Neuronal stem cell (in vitro differentiated cells): Measurements from ENCODE around the gene OR52W1.

Experiments
- DNase-seq: peaks from one replicate; pipeline ENCODE4 v3.0.0-alpha.2; 2013; ENCODE audit warnings: low spot score
- H2AFZ ChIP-seq: one replicate; pipeline ENCODE4 v1.6.1; 2013; ENCODE audit warnings: mild to moderate bottlenecking, low read length, inconsistent platforms
- H2AK5ac ChIP-seq: 2 replicates; pipeline ENCODE4 v1.6.1; 2013; ENCODE audit warnings: low read depth, mild to moderate bottlenecking, inconsistent platforms, low read length, moderate library complexity, mixed read lengths
- H2BK120ac ChIP-seq: 2 replicates; pipeline ENCODE4 v1.6.1; 2013; ENCODE audit warnings: low read depth, mild to moderate bottlenecking, inconsistent platforms, low read length, moderate library complexity, mixed read lengths
- H2BK12ac ChIP-seq: one replicate; pipeline ENCODE4 v1.6.1; 2013; ENCODE audit warnings: low read length, inconsistent platforms
- H2BK15ac ChIP-seq: 2 replicates; pipeline ENCODE4 v1.6.1; 2013; ENCODE audit warnings: mild to moderate bottlenecking, low read length, inconsistent platforms, mixed read lengths
- H2BK5ac ChIP-seq: one replicate; pipeline ENCODE4 v1.6.1; 2013; ENCODE audit warnings: inconsistent platforms, mild to moderate bottlenecking, low read length, moderate library complexity
- H3K14ac ChIP-seq: one replicate; pipeline ENCODE4 v1.6.1; 2013; ENCODE audit warnings: low read length, inconsistent platforms
- H3K18ac ChIP-seq: 2 replicates; pipeline ENCODE4 v1.6.1; 2013; ENCODE audit warnings: low read length, inconsistent platforms
- H3K23ac ChIP-seq: 2 replicates; pipeline ENCODE4 v1.6.1; 2013; ENCODE audit warnings: low read depth, mild to moderate bottlenecking, mixed read lengths, low read length, inconsistent platforms; ENCODE audit not compliant: poor library complexity
- H3K27ac ChIP-seq: replicated peaks from 3 replicates; pipeline ENCODE4 v1.5.1; 2013; ENCODE audit warnings: low read length, inconsistent platforms
- H3K27me3 ChIP-seq, 3 experiments: 2 replicates each; pipeline ENCODE4 v1.6.1; 2013; ENCODE audit warnings: low read length in 3 of 3, mild to moderate bottlenecking in 2 of 3, inconsistent platforms in 1 of 3, low read depth in 1 of 3, mixed read lengths in 1 of 3, moderate library complexity in 1 of 3; ENCODE audit not compliant: control insufficient read depth in 3 of 3, insufficient read depth in 3 of 3
- H3K36me3 ChIP-seq, 2 donors: replicated peaks in 1 of 2; 2 replicates each; pipeline ENCODE4 v1.6.1; 2013; ENCODE audit warnings: low read length in 2 of 2; ENCODE audit not compliant: control insufficient read depth in 2 of 2, insufficient read depth in 2 of 2
- H3K4ac ChIP-seq: 2 replicates; pipeline ENCODE4 v1.6.1; 2013; ENCODE audit warnings: inconsistent platforms, mild to moderate bottlenecking, low read length, moderate library complexity
- H3K4me1 ChIP-seq, 2 donors: 1 replicate in 1 of 2; 2 replicates in 1 of 2; pipeline ENCODE4 v1.6.1; 2013; ENCODE audit warnings: low read length in 2 of 2, low read depth in 1 of 2; ENCODE audit not compliant: control insufficient read depth in 2 of 2, insufficient read depth in 1 of 2
- H3K4me2 ChIP-seq: one replicate; pipeline ENCODE4 v1.6.1; 2013; ENCODE audit warnings: mild to moderate bottlenecking, low read length, inconsistent platforms; ENCODE audit not compliant: insufficient read depth, poor library complexity, severe bottlenecking
- H3K4me3 ChIP-seq, 2 donors: 2 replicates each; pipeline ENCODE4 v1.5.1; 2013; ENCODE audit warnings: low read length in 2 of 2, mild to moderate bottlenecking in 2 of 2, inconsistent platforms in 1 of 2, moderate library complexity in 1 of 2
- H3K79me1 ChIP-seq: one replicate; pipeline ENCODE4 v1.6.1; 2013; ENCODE audit warnings: low read depth, mild to moderate bottlenecking, inconsistent platforms, low read length, moderate library complexity
- H3K9ac ChIP-seq: one replicate; pipeline ENCODE4 v1.6.1; 2013; ENCODE audit warnings: mild to moderate bottlenecking, low read depth, low read length, inconsistent platforms; ENCODE audit not compliant: poor library complexity
- H3K9me3 ChIP-seq, 2 donors: replicated peaks in 1 of 2; 2 replicates each; pipeline versions ENCODE3 to v1.6.1; 2013; ENCODE audit warnings: low read length in 2 of 2, mild to moderate bottlenecking in 2 of 2, inconsistent platforms in 1 of 2, low read depth in 1 of 2, mixed read lengths in 1 of 2, moderate library complexity in 1 of 2; ENCODE audit not compliant: control insufficient read depth in 2 of 2, insufficient read depth in 1 of 2
- H4K8ac ChIP-seq: one replicate; pipeline ENCODE4 v1.6.1; 2013; ENCODE audit warnings: low read depth, mild to moderate bottlenecking, inconsistent platforms, low read length, moderate library complexity
- H4K91ac ChIP-seq: one replicate; pipeline ENCODE4 v1.6.1; 2013; ENCODE audit warnings: low read length, low read depth, mild to moderate bottlenecking, inconsistent platforms; ENCODE audit not compliant: poor library complexity
- WGBS, 2 donors: extraction: QIAGEN DNeasy Blood & Tissue Kit; methylation state at CpG; one replicate each; pipeline ENCODE4 v1.1.7; 2013; ENCODE audit warnings: missing lambda C conversion rate in 2 of 2, mixed read lengths in 1 of 2; ENCODE audit not compliant: insufficient read length in 2 of 2, insufficient replicate concordance in 1 of 2; ENCODE audit errors: extremely low coverage in 2 of 2; 5-methylcytosine and 5-hydroxymethylcytosine counted together

OR52W1 gene

GRCh38 chr11:6240781-6241180 lies 41.8 kb downstream of the OR52W1 start:
- H4K91ac ChIP-seq, result no peak overlapping the region
- no peak overlapping the region for H2BK120ac ChIP-seq
- no peaks in the 10 kb centered on the region for H3K4me1 ChIP-seq
- no peak overlapping the region for H3K4me2 ChIP-seq
- H3K36me3 ChIP-seq, result no peaks in the 10 kb centered on the region
- no peak overlapping the region for H3K23ac ChIP-seq
- H3K27ac ChIP-seq, result no peak overlapping the region
- H3K4me3 ChIP-seq, result no peak overlapping the region
- peaks cover 0 to 2% of the 10 kb centered on the region in 2 donors for H3K9me3 ChIP-seq
- no peak overlapping the region for H3K4ac ChIP-seq
- no peak overlapping the region for H2BK12ac ChIP-seq
- no peaks in the 10 kb centered on the region for H3K79me1 ChIP-seq
- H4K8ac ChIP-seq, result no peak overlapping the region
- peaks cover 0 to 11% (median 0%) of the 10 kb centered on the region in 3 experiments for H3K27me3 ChIP-seq
- DNase-seq, result no peak
- H2AK5ac ChIP-seq, result no peak overlapping the region
- no CpG with 5 or more reads among the region's 1 CpG for WGBS, 2 donors
- no peak overlapping the region for H2AFZ ChIP-seq
- H2BK15ac ChIP-seq, result no peak overlapping the region
- H2BK5ac ChIP-seq, result no peak overlapping the region
- no peak overlapping the region for H3K18ac ChIP-seq
- no peak overlapping the region for H3K14ac ChIP-seq
- H3K9ac ChIP-seq, result no peak overlapping the region

- no peak overlapping the region for H3K27ac ChIP-seq
- no peak overlapping the region for H3K23ac ChIP-seq
- no peak overlapping the region for H3K4me2 ChIP-seq
- no peak overlapping the region for H2BK15ac ChIP-seq
- H3K18ac ChIP-seq, result no peak overlapping the region
- no peaks in the 10 kb centered on the region for H3K36me3 ChIP-seq
- no peak overlapping the region for H2AFZ ChIP-seq
- H3K27me3 ChIP-seq, result peaks cover 0 to 11% (median 0%) of the 10 kb centered on the region in 3 experiments
- no peak overlapping the region for H2BK5ac ChIP-seq
- H2BK12ac ChIP-seq, result no peak overlapping the region
- no peaks in the 10 kb centered on the region for H3K79me1 ChIP-seq
- H4K91ac ChIP-seq, result no peak overlapping the region
- H4K8ac ChIP-seq, result no peak overlapping the region
- H3K4ac ChIP-seq, result no peak overlapping the region
- no peak overlapping the region for H3K9ac ChIP-seq
- no peaks in the 10 kb centered on the region for H3K4me1 ChIP-seq
- no peak overlapping the region for H2BK120ac ChIP-seq
- H3K4me3 ChIP-seq, result no peak overlapping the region
- no CpG with 5 or more reads among the region's 7 CpGs for WGBS, 2 donors
- H3K14ac ChIP-seq, result no peak overlapping the region
- DNase-seq, result no peak
- peaks cover 0 to 2% of the 10 kb centered on the region in 2 donors for H3K9me3 ChIP-seq
- H2AK5ac ChIP-seq, result no peak overlapping the region
Measured at GRCh38 chr11:6241316-6241715, 42.3 kb downstream of the OR52W1 start.

GRCh38 chr11:6245536-6245935 lies 46.5 kb downstream of the OR52W1 start:
- no peak overlapping the region for H3K18ac ChIP-seq
- H2AFZ ChIP-seq, result no peak overlapping the region
- no peak overlapping the region for H3K4me3 ChIP-seq
- H2AK5ac ChIP-seq, result no peak overlapping the region
- DNase-seq, result no peak
- H3K4me2 ChIP-seq, result no peak overlapping the region
- WGBS, 2 donors, result 100% methylated on average over 1 of the region's 2 CpGs; no CpG with 5 or more reads in 1 of the 2 donors
- no peak overlapping the region for H4K91ac ChIP-seq
- no peak overlapping the region for H4K8ac ChIP-seq
- H2BK12ac ChIP-seq, result no peak overlapping the region
- H3K4me1 ChIP-seq, result no peaks in the 10 kb centered on the region
- no peak overlapping the region for H2BK15ac ChIP-seq
- H3K79me1 ChIP-seq, result no peaks in the 10 kb centered on the region
- peaks cover 0 to under 1% of the 10 kb centered on the region in 2 donors for H3K9me3 ChIP-seq
- no peak overlapping the region for H2BK120ac ChIP-seq
- H3K4ac ChIP-seq, result no peak overlapping the region
- no peaks in the 10 kb centered on the region for H3K27me3 ChIP-seq
- H3K9ac ChIP-seq, result no peak overlapping the region
- no peak overlapping the region for H2BK5ac ChIP-seq
- H3K36me3 ChIP-seq, result no peaks in the 10 kb centered on the region
- H3K27ac ChIP-seq, result no peak overlapping the region
- H3K14ac ChIP-seq, result no peak overlapping the region
- H3K23ac ChIP-seq, result no peak overlapping the region

- H2BK12ac ChIP-seq, result no peak overlapping the region
- H2AK5ac ChIP-seq, result no peak overlapping the region
- no peak overlapping the region for H2BK120ac ChIP-seq
- no peak overlapping the region for H2BK15ac ChIP-seq
- H3K9ac ChIP-seq, result no peak overlapping the region
- H3K79me1 ChIP-seq, result no peaks in the 10 kb centered on the region
- H2AFZ ChIP-seq, result no peak overlapping the region
- WGBS, 2 donors, result no CpG with 5 or more reads among the region's 1 CpG
- no peak for DNase-seq
- H2BK5ac ChIP-seq, result no peak overlapping the region
- no peak overlapping the region for H4K8ac ChIP-seq
- no peak overlapping the region for H4K91ac ChIP-seq
- peaks cover 0 to 9% of the 10 kb centered on the region in 2 donors for H3K4me1 ChIP-seq
- no peak overlapping the region for H3K18ac ChIP-seq
- H3K9me3 ChIP-seq, result no peaks in the 10 kb centered on the region
- peaks cover 0 to 8% (median 0%) of the 10 kb centered on the region in 3 experiments for H3K27me3 ChIP-seq
- no peak overlapping the region for H3K23ac ChIP-seq
- no peak overlapping the region for H3K4me2 ChIP-seq
- no peaks in the 10 kb centered on the region for H3K36me3 ChIP-seq
- no peak overlapping the region for H3K27ac ChIP-seq
- H3K4me3 ChIP-seq, result no peak overlapping the region
- no peak overlapping the region for H3K14ac ChIP-seq
- no peak overlapping the region for H3K4ac ChIP-seq
Measured at GRCh38 chr11:6248248-6248647, 49.2 kb downstream of the OR52W1 start.
